Stimulated activated naive CD8-positive, alpha-beta T cell treated with anti-CD3 and anti-CD28 coated beads, Interleukin-15, Interleukin-2, amounts not matched to agents 100 ng/mL and 50 ng/mL, for 24 hours (primary cell): ENCODE data around the gene ADARB1.

Experiments
- H3K27ac Mint-ChIP-seq: one replicate; pipeline ENCODE4 v1.8.0; 2021; ENCODE audit warnings: mild to moderate bottlenecking, mixed read lengths
- H3K27me3 Mint-ChIP-seq: one replicate; pipeline ENCODE4 v1.8.0; 2021; ENCODE audit warnings: mixed read lengths
- H3K36me3 Mint-ChIP-seq: one replicate; pipeline ENCODE4 v1.8.0; 2021; ENCODE audit warnings: low read depth, mixed read lengths
- H3K4me1 Mint-ChIP-seq: one replicate; pipeline ENCODE4 v1.8.0; 2021; ENCODE audit warnings: low read depth, mixed read lengths
- H3K4me3 Mint-ChIP-seq: one replicate; pipeline ENCODE4 v1.8.0; 2021; ENCODE audit warnings: mild to moderate bottlenecking, mixed read lengths
- H3K9me3 Mint-ChIP-seq: one replicate; pipeline ENCODE4 v1.8.0; 2021; ENCODE audit warnings: mixed read lengths

The ADARB1 gene

GRCh38 chr21:45117314-45117713, 42.9 kb downstream of the ADARB1 start:
- H3K36me3 Mint-ChIP-seq, result peaks cover 21% of the 10 kb centered on the region
- no peaks in the 10 kb centered on the region for H3K27me3 Mint-ChIP-seq
- peaks cover 45% of the 10 kb centered on the region for H3K4me1 Mint-ChIP-seq
- no peak overlapping the region for H3K27ac Mint-ChIP-seq
- no peaks in the 10 kb centered on the region for H3K9me3 Mint-ChIP-seq
- H3K4me3 Mint-ChIP-seq, result no peak overlapping the region

DNA sequence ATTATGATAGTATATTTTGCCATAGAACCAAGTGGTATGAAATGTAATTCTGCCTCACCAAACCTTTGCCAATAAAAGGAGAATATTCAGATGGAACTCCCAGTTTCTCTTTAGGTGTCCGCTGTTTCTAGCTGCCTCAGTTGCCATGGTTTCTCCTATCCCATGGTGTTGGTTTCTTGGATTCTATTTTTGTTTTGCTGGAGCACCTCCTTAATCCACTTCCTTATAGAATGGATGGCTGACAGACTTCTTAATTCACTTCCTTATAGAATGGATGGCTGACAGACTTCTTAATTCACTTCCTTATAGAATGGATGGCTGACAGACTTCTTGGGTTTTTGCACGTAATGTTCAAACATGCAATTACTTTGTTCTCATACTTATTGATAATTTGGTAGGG, 43.7 kb downstream of the ADARB1 start:
- H3K4me3 Mint-ChIP-seq, result no peak overlapping the region

GRCh38 chr21:45119812-45120211, 45.4 kb downstream of the ADARB1 start:
- Mint-ChIP-seq H3K36me3 (peaks cover 21% of the 10 kb centered on the region), H3K27ac (no peak overlapping the region), H3K4me1 (peaks cover 48% of the 10 kb centered on the region), H3K9me3 (no peaks in the 10 kb centered on the region), H3K27me3 (no peaks in the 10 kb centered on the region), H3K4me3 (no peak overlapping the region)

More for the DNA sequence above, 43.7 kb downstream of the ADARB1 start:
- peaks cover 21% of the 10 kb centered on the region for H3K36me3 Mint-ChIP-seq
- peaks cover 44% of the 10 kb centered on the region for H3K4me1 Mint-ChIP-seq
- H3K9me3 Mint-ChIP-seq, result no peaks in the 10 kb centered on the region
- no peaks in the 10 kb centered on the region for H3K27me3 Mint-ChIP-seq
- H3K27ac Mint-ChIP-seq, result no peak overlapping the region

DNA sequence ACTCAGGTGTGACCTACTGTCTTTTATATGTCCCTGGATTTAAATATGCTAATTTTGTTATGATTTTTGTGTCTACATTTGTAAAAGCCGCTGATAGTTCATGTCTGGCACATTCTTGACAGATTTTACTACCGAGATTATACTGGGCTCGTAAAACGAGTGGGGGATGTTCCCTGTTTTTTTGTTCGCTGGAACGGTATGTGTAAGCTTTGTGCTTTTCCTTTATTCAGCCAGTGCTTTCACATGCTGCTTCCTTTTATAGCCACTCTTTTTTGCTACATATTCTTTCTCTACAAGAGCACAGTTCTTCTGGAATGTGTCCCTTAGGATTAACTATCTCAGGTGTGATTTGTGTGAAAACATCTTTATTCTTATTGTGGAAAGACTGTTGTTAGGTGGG, 46.6 kb downstream of the ADARB1 start:
- no peaks in the 10 kb centered on the region for H3K27me3 Mint-ChIP-seq
- peaks cover 21% of the 10 kb centered on the region for H3K36me3 Mint-ChIP-seq
- no peak overlapping the region for H3K27ac Mint-ChIP-seq
- peaks cover 45% of the 10 kb centered on the region for H3K4me1 Mint-ChIP-seq
- H3K9me3 Mint-ChIP-seq, result no peaks in the 10 kb centered on the region
- H3K4me3 Mint-ChIP-seq, result no peak overlapping the region

DNA sequence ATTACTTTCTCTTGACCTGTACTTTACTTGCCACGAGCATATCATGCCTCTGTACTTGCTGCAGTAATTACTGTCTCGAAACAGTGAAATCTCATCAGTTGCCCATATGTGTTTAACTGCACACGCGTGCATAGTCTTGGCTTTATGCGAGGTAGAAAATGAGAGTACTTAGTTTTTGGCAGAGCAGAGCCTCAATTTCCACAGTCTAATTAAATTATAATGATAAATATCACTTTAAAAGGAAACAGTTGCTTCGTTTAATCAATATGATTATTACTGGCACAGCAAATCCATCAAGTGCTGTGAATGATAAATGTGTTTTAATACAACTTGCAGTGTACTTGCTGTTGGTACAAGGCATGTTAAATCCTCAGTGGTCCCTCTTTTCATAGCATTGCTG, 47.6 kb downstream of the ADARB1 start:
- Mint-ChIP-seq H3K36me3 (peaks cover 26% of the 10 kb centered on the region), H3K27me3 (no peaks in the 10 kb centered on the region), H3K27ac (no peak overlapping the region), H3K9me3 (no peaks in the 10 kb centered on the region), H3K4me1 (peaks cover 43% of the 10 kb centered on the region), H3K4me3 (no peak overlapping the region)

DNA sequence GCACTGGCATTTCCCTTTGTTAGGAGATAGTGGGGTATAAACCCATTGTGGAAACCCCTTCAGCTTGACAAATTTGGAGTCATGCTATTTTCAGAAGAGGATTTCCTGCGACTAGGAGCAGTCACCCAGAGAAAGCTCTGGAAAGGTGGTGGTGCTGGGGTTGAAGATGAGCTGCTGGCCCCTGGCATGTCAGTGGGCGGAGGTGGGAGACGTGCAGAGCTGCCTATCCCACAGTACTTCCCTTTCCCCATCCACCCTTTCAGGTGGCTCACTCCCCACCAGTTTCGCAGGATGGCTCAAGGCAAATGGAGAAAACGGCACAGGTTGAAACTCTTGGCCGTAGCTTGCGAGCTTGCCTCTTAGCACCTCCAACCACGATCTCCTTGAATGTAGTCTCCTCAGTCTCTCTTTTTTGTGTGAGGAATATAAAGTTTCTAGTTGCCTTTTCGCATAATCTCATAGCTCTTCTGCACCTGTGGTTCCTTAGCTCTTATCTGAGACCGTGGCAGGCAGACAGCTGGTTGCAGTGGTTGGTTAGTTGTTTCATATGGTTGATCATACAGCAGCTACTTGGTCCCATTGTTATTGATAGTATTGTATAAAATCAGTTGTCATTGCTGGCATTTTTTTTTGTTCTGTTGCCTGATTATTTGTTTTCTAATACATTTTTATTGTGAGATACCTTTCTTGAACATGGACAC, 48.2 kb downstream of the ADARB1 start:
- no peak overlapping the region for H3K4me3 Mint-ChIP-seq
- H3K27me3 Mint-ChIP-seq, result no peaks in the 10 kb centered on the region
- H3K4me1 Mint-ChIP-seq, result peaks cover 47% of the 10 kb centered on the region
- H3K9me3 Mint-ChIP-seq, result no peaks in the 10 kb centered on the region
- peaks cover 26% of the 10 kb centered on the region for H3K36me3 Mint-ChIP-seq
- H3K27ac Mint-ChIP-seq, result peak overlapping the region; percentile 19

DNA sequence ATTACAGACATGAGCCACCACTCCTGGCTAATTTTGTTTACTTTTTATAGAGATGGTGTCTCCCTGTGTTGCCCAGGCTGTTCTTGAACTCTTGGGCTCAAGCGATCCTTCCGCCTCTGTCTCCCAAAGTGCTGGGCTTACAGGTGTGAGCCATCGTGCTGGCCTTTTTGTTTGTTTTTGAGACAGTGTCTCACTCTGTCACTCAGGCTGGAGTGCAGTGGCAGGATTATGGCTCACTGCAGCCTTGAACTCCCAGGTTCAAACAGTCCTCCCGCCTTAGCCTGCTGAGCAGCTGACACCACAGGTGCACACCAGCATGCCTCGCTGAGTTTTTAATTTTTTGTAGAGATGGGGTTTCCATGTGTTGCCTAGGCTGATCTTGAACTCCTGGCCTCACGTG, 49.1 kb downstream of the ADARB1 start:
- no peaks in the 10 kb centered on the region for H3K9me3 Mint-ChIP-seq
- peak overlapping the region; percentile 34 for H3K27ac Mint-ChIP-seq
- peak overlapping the region; percentile 27 for H3K4me3 Mint-ChIP-seq
- peaks cover 26% of the 10 kb centered on the region for H3K36me3 Mint-ChIP-seq
- H3K27me3 Mint-ChIP-seq, result no peaks in the 10 kb centered on the region
- H3K4me1 Mint-ChIP-seq, result peaks cover 55% of the 10 kb centered on the region

GRCh38 chr21:45124596-45124995, 50.2 kb downstream of the ADARB1 start:
- no peak overlapping the region for H3K4me3 Mint-ChIP-seq
- no peaks in the 10 kb centered on the region for H3K27me3 Mint-ChIP-seq
- no peak overlapping the region for H3K27ac Mint-ChIP-seq

DNA sequence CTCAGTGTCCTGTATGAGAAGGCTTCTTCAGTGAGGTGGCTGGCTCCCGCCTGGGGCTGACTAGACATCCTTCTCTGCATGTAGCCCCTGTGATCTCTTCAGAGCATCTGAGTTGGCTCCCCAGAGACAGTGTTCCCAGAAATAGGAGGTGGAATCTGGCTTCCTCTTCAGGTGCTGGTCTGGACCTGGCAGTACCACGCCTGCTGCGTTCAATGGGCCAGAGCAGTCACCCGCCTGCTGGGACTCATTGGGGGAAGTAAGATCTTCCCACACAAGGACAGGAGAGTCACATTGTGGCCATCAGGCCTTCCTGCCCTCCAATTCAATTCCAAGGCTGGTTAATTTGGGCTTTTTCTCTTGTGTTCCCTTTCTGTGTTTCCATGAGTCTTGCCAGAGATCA, 51.0 kb downstream of the ADARB1 start:
- Mint-ChIP-seq H3K9me3 (no peaks in the 10 kb centered on the region), H3K36me3 (peaks cover 35% of the 10 kb centered on the region), H3K4me3 (no peak overlapping the region), H3K4me1 (peaks cover 71% of the 10 kb centered on the region), H3K27ac (no peak overlapping the region), H3K27me3 (no peaks in the 10 kb centered on the region)

More at GRCh38 chr21:45124596-45124995, 50.2 kb downstream of the ADARB1 start:
- Mint-ChIP-seq H3K36me3 (peaks cover 32% of the 10 kb centered on the region), H3K9me3 (no peaks in the 10 kb centered on the region), H3K4me1 (peaks cover 65% of the 10 kb centered on the region)

GRCh38 chr21:45126204-45126626, 51.8 kb downstream of the ADARB1 start:
- H3K27me3 Mint-ChIP-seq, result no peaks in the 10 kb centered on the region
- H3K4me1 Mint-ChIP-seq, result peaks cover 75% of the 10 kb centered on the region
- peaks cover 31% of the 10 kb centered on the region for H3K36me3 Mint-ChIP-seq
- no peaks in the 10 kb centered on the region for H3K9me3 Mint-ChIP-seq
- H3K27ac Mint-ChIP-seq, result peak overlapping the region; percentile 27
- H3K4me3 Mint-ChIP-seq, result no peak overlapping the region

- no peak overlapping the region for H3K4me3 Mint-ChIP-seq
- no peaks in the 10 kb centered on the region for H3K27me3 Mint-ChIP-seq
- H3K27ac Mint-ChIP-seq, result no peak overlapping the region
- no peaks in the 10 kb centered on the region for H3K9me3 Mint-ChIP-seq
- peaks cover 67% of the 10 kb centered on the region for H3K4me1 Mint-ChIP-seq
- H3K36me3 Mint-ChIP-seq, result peaks cover 25% of the 10 kb centered on the region
These were observed 52.6 kb downstream of the ADARB1 start for GRCh38 chr21:45126983-45127382.

DNA sequence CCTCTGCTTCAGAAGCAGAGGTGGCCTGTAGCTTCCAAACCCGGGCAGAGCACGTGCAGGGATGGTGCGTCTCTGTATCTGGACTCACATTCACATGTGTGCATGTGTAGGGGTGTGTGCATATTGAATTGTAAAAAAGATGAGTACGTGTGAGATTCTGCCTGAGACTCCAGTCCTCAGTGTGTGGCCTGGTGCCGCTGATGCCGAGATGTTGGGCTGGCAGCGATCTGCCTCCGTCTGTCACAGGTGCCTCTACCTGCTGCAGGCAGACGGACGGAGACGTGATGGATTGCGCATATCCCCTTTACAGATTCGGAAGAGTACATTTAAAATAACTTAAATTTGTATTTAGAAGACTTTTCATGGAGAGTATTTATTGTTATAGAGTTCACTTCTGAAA, 53.6 kb downstream of the ADARB1 start:
- H3K27me3 Mint-ChIP-seq, result no peaks in the 10 kb centered on the region
- H3K4me1 Mint-ChIP-seq, result peaks cover 64% of the 10 kb centered on the region
- H3K27ac Mint-ChIP-seq, result no peak overlapping the region
- peaks cover 29% of the 10 kb centered on the region for H3K36me3 Mint-ChIP-seq
- no peaks in the 10 kb centered on the region for H3K9me3 Mint-ChIP-seq
- no peak overlapping the region for H3K4me3 Mint-ChIP-seq

GRCh38 chr21:45128613-45129188, 54.3 kb downstream of the ADARB1 start:
- H3K9me3 Mint-ChIP-seq, result no peaks in the 10 kb centered on the region
- H3K4me3 Mint-ChIP-seq, result no peak overlapping the region
- no peak overlapping the region for H3K27ac Mint-ChIP-seq
- no peaks in the 10 kb centered on the region for H3K27me3 Mint-ChIP-seq
- H3K36me3 Mint-ChIP-seq, result peaks cover 29% of the 10 kb centered on the region
- peaks cover 62% of the 10 kb centered on the region for H3K4me1 Mint-ChIP-seq

- H3K36me3 Mint-ChIP-seq, result peaks cover 25% of the 10 kb centered on the region
- H3K4me3 Mint-ChIP-seq, result no peak overlapping the region
- H3K27me3 Mint-ChIP-seq, result no peaks in the 10 kb centered on the region
- H3K4me1 Mint-ChIP-seq, result peaks cover 56% of the 10 kb centered on the region
- no peaks in the 10 kb centered on the region for H3K9me3 Mint-ChIP-seq
- H3K27ac Mint-ChIP-seq, result no peak overlapping the region
These were observed 55.0 kb downstream of the ADARB1 start for GRCh38 chr21:45129189-45129923.

- no peaks in the 10 kb centered on the region for H3K9me3 Mint-ChIP-seq
- H3K27me3 Mint-ChIP-seq, result no peaks in the 10 kb centered on the region
- peaks cover 52% of the 10 kb centered on the region for H3K4me1 Mint-ChIP-seq
- H3K36me3 Mint-ChIP-seq, result peaks cover 22% of the 10 kb centered on the region
- no peak overlapping the region for H3K27ac Mint-ChIP-seq
- H3K4me3 Mint-ChIP-seq, result no peak overlapping the region
These were observed 56.0 kb downstream of the ADARB1 start for GRCh38 chr21:45130324-45130774.
